IMR-90 (cell line): Measurements from ENCODE around the gene ZNF80. TPM values are rescaled to one million over a fixed set of nuclear protein-coding genes. Genes with fewer than 3 reads are reported as not detected.

Experiments
- ATAC-seq: fragments of 200-7000 bp; cut with Tn5 transposase; 2 replicates; pipeline ENCODE4 v1.9.1; 2020; ENCODE audit warnings: low read depth, mild to moderate bottlenecking, moderate library complexity
- BruUV-seq: library from RNA; stranded (reverse); fragments of 400-500 nt; replicated peaks from 2 replicates; lab custom pipeline; 2021; lab: Mats Ljungman, UMichigan
- CTCF ChIA-PET: fragments of 300-600 bp; formaldehyde crosslinking; extraction: SDS; loops from one replicate; lab custom pipeline; 2021; ENCODE audit warnings: antibody characterized with exemption; lab: Yijun Ruan, JAX
- POLR2A ChIA-PET: fragments of 300-600 bp; sonication (Branson Sonifier 250); formaldehyde crosslinking; loops from one replicate; lab custom pipeline; 2022; ENCODE audit warnings: antibody characterized with exemption; ENCODE audit not compliant: unreplicated experiment; lab: Charles Lee
- DNase-seq: peaks from one replicate; pipeline ENCODE4 v3.0.0; 2013
- H2AFZ ChIP-seq: replicated peaks from 2 replicates; pipeline ENCODE3; 2013; ENCODE audit warnings: low read length, mild to moderate bottlenecking; ENCODE audit not compliant: poor library complexity
- H2AK5ac ChIP-seq: 2 replicates; pipeline ENCODE4 v1.6.1; 2013; ENCODE audit warnings: low read depth, low read length, inconsistent platforms
- H2AK9ac ChIP-seq: replicated peaks from 2 replicates; pipeline ENCODE3; 2013; ENCODE audit warnings: mild to moderate bottlenecking, low read depth, low read length, moderate library complexity; ENCODE audit not compliant: poor library complexity
- H2BK120ac ChIP-seq: 2 replicates; pipeline ENCODE4 v1.6.1; 2013; ENCODE audit warnings: low read depth, low read length, inconsistent platforms
- H2BK15ac ChIP-seq: 3 replicates; pipeline ENCODE4 v1.6.1; 2013; ENCODE audit warnings: low read depth, low read length, inconsistent platforms
- H2BK20ac ChIP-seq: 2 replicates; pipeline ENCODE4 v1.6.1; 2013; ENCODE audit warnings: low read depth, mild to moderate bottlenecking, inconsistent platforms, low read length, moderate library complexity
- H2BK5ac ChIP-seq: 2 replicates; pipeline ENCODE4 v1.6.1; 2013; ENCODE audit warnings: mild to moderate bottlenecking, low read depth, low read length, inconsistent platforms; ENCODE audit not compliant: poor library complexity, severe bottlenecking
- H3K14ac ChIP-seq: replicated peaks from 2 replicates; pipeline ENCODE4 v1.6.1; 2013; ENCODE audit warnings: low read depth, low read length, inconsistent platforms
- H3K18ac ChIP-seq: 2 replicates; pipeline ENCODE4 v1.6.1; 2013; ENCODE audit warnings: low read depth, low read length, control low read depth
- H3K23ac ChIP-seq: 2 replicates; pipeline ENCODE4 v1.6.1; 2013; ENCODE audit warnings: low read depth, low read length, inconsistent platforms
- H3K27ac ChIP-seq: 2 replicates; pipeline ENCODE4 v1.5.1; 2013; ENCODE audit warnings: mild to moderate bottlenecking, control low read depth, low read length; ENCODE audit not compliant: insufficient read depth
- H3K27me3 ChIP-seq: 2 replicates; pipeline ENCODE4 v1.6.1; 2013; ENCODE audit warnings: low read length; ENCODE audit not compliant: control insufficient read depth, insufficient read depth
- H3K36me3 ChIP-seq: 2 replicates; pipeline ENCODE4 v1.6.1; 2013; ENCODE audit warnings: low read length, mixed read lengths; ENCODE audit not compliant: control insufficient read depth, insufficient read depth
- H3K4ac ChIP-seq: 2 replicates; pipeline ENCODE4 v1.6.1; 2013; ENCODE audit warnings: low read depth, low read length, inconsistent platforms
- H3K4me1 ChIP-seq: 2 replicates; pipeline ENCODE4 v1.6.1; 2013; ENCODE audit warnings: low read length, mixed read lengths; ENCODE audit not compliant: control insufficient read depth, insufficient read depth
- H3K4me2 ChIP-seq: 2 replicates; pipeline ENCODE4 v1.6.1; 2013; ENCODE audit warnings: low read depth, mild to moderate bottlenecking, control low read depth, low read length, moderate library complexity
- H3K4me3 ChIP-seq: 2 replicates; pipeline ENCODE4 v1.5.1; 2013; ENCODE audit warnings: low read depth, mild to moderate bottlenecking, control low read depth, low read length, moderate library complexity; ENCODE audit not compliant: insufficient read depth
- H3K56ac ChIP-seq: 2 replicates; pipeline ENCODE4 v1.6.1; 2013; ENCODE audit warnings: low read length, inconsistent platforms; ENCODE audit not compliant: insufficient read depth; ENCODE audit errors: extremely low read depth
- H3K79me1 ChIP-seq, 2 experiments: 2 replicates each; pipeline ENCODE4 v1.6.1; 2013; ENCODE audit warnings: low read length in 2 of 2, inconsistent platforms in 1 of 2, low read depth in 1 of 2
- H3K9ac ChIP-seq: 2 replicates; pipeline ENCODE4 v1.6.1; 2013; ENCODE audit warnings: low read depth, low read length, control low read depth
- H3K9me1 ChIP-seq: 2 replicates; pipeline ENCODE4 v1.6.1; 2013; ENCODE audit warnings: low read length, inconsistent platforms; ENCODE audit not compliant: insufficient read depth
- H3K9me3 ChIP-seq: 2 replicates; pipeline ENCODE4 v1.6.1; 2013; ENCODE audit warnings: low read length; ENCODE audit not compliant: control insufficient read depth, insufficient read depth
- H4K20me1 ChIP-seq: 2 replicates; pipeline ENCODE4 v1.6.1; 2013; ENCODE audit warnings: low read length, inconsistent platforms; ENCODE audit not compliant: insufficient read depth
- H4K5ac ChIP-seq: 2 replicates; pipeline ENCODE4 v1.6.1; 2013; ENCODE audit warnings: mild to moderate bottlenecking, low read depth, low read length, control low read depth
- H4K8ac ChIP-seq, 2 experiments: 2 replicates each; pipeline ENCODE4 v1.6.1; 2013; ENCODE audit warnings: low read depth in 2 of 2, low read length in 2 of 2, control low read depth in 1 of 2, inconsistent platforms in 1 of 2
- H4K91ac ChIP-seq: 2 replicates; pipeline ENCODE4 v1.6.1; 2013; ENCODE audit warnings: low read depth, low read length, inconsistent platforms; ENCODE audit not compliant: insufficient read depth
- BHLHE40 ChIP-seq: fragments of 150-350 bp; IDR thresholded peaks from 2 replicates; pipeline ENCODE4 v1.6.1; 2016; ENCODE audit warnings: mild to moderate bottlenecking, low read depth, low read length
- CEBPB ChIP-seq: IDR thresholded peaks from 2 replicates; pipeline ENCODE4 v1.6.1; 2012; ENCODE audit warnings: low read depth, low read length, improper control_type of control experiment
- CHD1 ChIP-seq: IDR thresholded peaks from 2 replicates; pipeline ENCODE4 v1.6.1; 2012; ENCODE audit warnings: low read depth, low read length, improper control_type of control experiment
- CTCF ChIP-seq: conservative IDR thresholded peaks from 2 replicates; pipeline ENCODE4 v1.5.1; 2012; ENCODE audit warnings: mild to moderate bottlenecking, low read depth, low read length, improper control_type of control experiment
- ELK1 ChIP-seq: fragments of 150-350 bp; IDR thresholded peaks from 2 replicates; pipeline ENCODE4 v1.6.1; 2016; ENCODE audit warnings: low read depth, mild to moderate bottlenecking, low read length, moderate library complexity, borderline replicate concordance
- FOS ChIP-seq: fragments of 150-350 bp; IDR thresholded peaks from 2 replicates; pipeline ENCODE4 v1.6.1; 2016; ENCODE audit warnings: low read depth, low read length
- MAFK ChIP-seq: IDR thresholded peaks from 2 replicates; pipeline ENCODE4 v1.6.1; 2012; ENCODE audit warnings: low read depth, low read length, improper control_type of control experiment
- MAZ ChIP-seq: IDR thresholded peaks from 2 replicates; pipeline ENCODE4 v1.6.1; 2012; ENCODE audit warnings: low read depth, mild to moderate bottlenecking, low read length, improper control_type of control experiment, moderate library complexity, borderline replicate concordance
- MXI1 ChIP-seq: IDR thresholded peaks from 2 replicates; pipeline ENCODE4 v1.6.1; 2012; ENCODE audit warnings: low read depth, mild to moderate bottlenecking, low read length, moderate library complexity, borderline replicate concordance
- NFE2L2 ChIP-seq: fragments of 150-350 bp; IDR thresholded peaks from 2 replicates; pipeline ENCODE4 v1.6.1; 2016; ENCODE audit warnings: low read depth, mild to moderate bottlenecking, low read length
- POLR2A ChIP-seq: IDR thresholded peaks from 2 replicates; pipeline ENCODE4 v1.6.1; 2012; ENCODE audit warnings: mild to moderate bottlenecking, low read depth, low read length
- RAD21 ChIP-seq: IDR thresholded peaks from 2 replicates; pipeline ENCODE4 v1.6.1; 2012; ENCODE audit warnings: low read length, improper control_type of control experiment
- RCOR1 ChIP-seq: IDR thresholded peaks from 2 replicates; pipeline ENCODE4 v1.6.1; 2012; ENCODE audit warnings: mild to moderate bottlenecking, low read length, improper control_type of control experiment; ENCODE audit not compliant: insufficient replicate concordance
- RFX5 ChIP-seq: IDR thresholded peaks from 2 replicates; pipeline ENCODE4 v1.8.0; 2012; ENCODE audit warnings: low read depth, mild to moderate bottlenecking, low read length, moderate library complexity
- SMC3 ChIP-seq: fragments of 150-350 bp; IDR thresholded peaks from 2 replicates; pipeline ENCODE4 v1.6.1; 2016; ENCODE audit warnings: low read depth, mild to moderate bottlenecking, antibody characterized with exemption, low read length, moderate library complexity
- USF2 ChIP-seq: fragments of 150-350 bp; IDR thresholded peaks from 2 replicates; pipeline ENCODE4 v1.6.1; 2017; ENCODE audit warnings: mild to moderate bottlenecking, antibody characterized with exemption, low read length, low read depth
- WGBS, 2 experiments: methylation state at CpG; one replicate each; pipeline versions ENCODE4 v1.1.5 to v1.1.7; 2013; ENCODE audit warnings: missing lambda C conversion rate in 2 of 2; ENCODE audit not compliant: insufficient read length in 1 of 2; ENCODE audit errors: extremely low coverage in 2 of 2; 5-methylcytosine and 5-hydroxymethylcytosine counted together
- dilution Hi-C: fragments of 300-500 bp; cut with HindIII; formaldehyde crosslinking; loops from one replicate; pipeline ENCODE4 v1.14.3; 2018; ENCODE audit warnings: low sequenced_read_pairs; ENCODE audit not compliant: unreplicated experiment
- in situ Hi-C: fragments of 300-500 bp; cut with MboI; formaldehyde crosslinking; loops from 3 replicates; pipeline ENCODE4 v1.14.3; 2019; ENCODE audit warnings: low sequenced_read_pairs, inconsistent platforms, mixed read lengths
- intact Hi-C: fragments of 100-400 bp; cut with micrococcal nuclease; formaldehyde crosslinking; loops from 2 replicates; pipeline ENCODE4 v1.10.0; 2022
- polyA plus RNA-seq, 3 experiments: library from polyadenylated mRNA; depleted of rRNA; stranded (reverse); fragments of >200 nt; gene quantifications; 2 replicates each; pipeline ENCODE4 v1.2.3, GENCODE V29; 2012; ENCODE audit warnings: low replicate concordance in 1 of 3
- total RNA-seq: library from RNA; depleted of rRNA; stranded (reverse); fragments of >200 nt; gene quantifications from 2 replicates; pipeline ENCODE4 v1.2.3, GENCODE V29; 2012

The ZNF80 gene
- total and polyA plus RNA-seq, 2 of the 4 experiments (the other 2 are of a cell fraction): not detected

GRCh38 chr3:114235431-114235830 is 1.9 kb downstream of the ZNF80 start:
- Histone ChIP-seq H3K4me1 (no peaks in the 10 kb centered on the region), H2BK20ac (no peak overlapping the region), H3K36me3 (no peaks in the 10 kb centered on the region), H2BK120ac (no peak overlapping the region), H2AFZ (no peak overlapping the region), H3K4me2 (no peak overlapping the region), H3K9me3 (no peaks in the 10 kb centered on the region), H3K27me3 (peaks cover 10% of the 10 kb centered on the region), H3K27ac (no peak overlapping the region), H2BK5ac (no peak overlapping the region), H2BK15ac (no peak overlapping the region), H3K4me3 (no peak overlapping the region), H3K9me1 (no peaks in the 10 kb centered on the region), H2AK5ac (no peak overlapping the region), H3K18ac (no peak overlapping the region), H4K91ac (no peak overlapping the region), H3K79me1 (no peaks in the 10 kb centered on the region), H3K56ac (no peak overlapping the region), H3K23ac (no peak overlapping the region), H3K14ac (no peak overlapping the region), H4K8ac (no peak overlapping the region), H4K20me1 (no peaks in the 10 kb centered on the region), H3K4ac (no peak overlapping the region), H2AK9ac (no peak overlapping the region), H3K9ac (no peak overlapping the region), H4K5ac (no peak overlapping the region)
- no peak for TF ChIP-seq MAFK
- TF ChIP-seq FOS: no peak
- no peak for TF ChIP-seq RFX5
- no peak for TF ChIP-seq MXI1
- no peak for TF ChIP-seq USF2
- TF ChIP-seq MAZ: no peak
- no peak for TF ChIP-seq CEBPB
- no peak for TF ChIP-seq RCOR1
- no peak for TF ChIP-seq CHD1
- TF ChIP-seq BHLHE40: no peak
- no peak for TF ChIP-seq POLR2A
- TF ChIP-seq SMC3: no peak
- no peak for TF ChIP-seq NFE2L2
- TF ChIP-seq ELK1: no peak
- TF ChIP-seq RAD21: no peak
- TF ChIP-seq CTCF: no peak
- intact Hi-C loops: no loop called here
- WGBS, 2 experiments: no CpG with 5 or more reads among the region's 3 CpGs
- BruUV-seq: no TSS peak
- ATAC-seq (no peak), DNase-seq (no peak)
- in situ Hi-C loops: no loop called here
- CTCF ChIA-PET: no interaction called here
- POLR2A ChIA-PET: no interaction called here
- dilution Hi-C loops: no loop called here
